Hepatocyte (in vitro differentiated cells): ENCODE measurements around the gene IL17B. TPM values are rescaled to one million over a fixed set of nuclear protein-coding genes. Genes with fewer than 3 reads are reported as not detected.

ENCODE experiments used
- DNase-seq: peaks from one replicate; pipeline ENCODE4 v3.0.0-alpha.2; 2016; ENCODE audit warnings: low spot score
- H2AFZ ChIP-seq: fragments of 200-600 bp; sonication (generic); 2 replicates; pipeline ENCODE4 v1.6.0; 2016; ENCODE audit warnings: antibody characterized with exemption, mild to moderate bottlenecking
- H3K27ac ChIP-seq: fragments of 200-600 bp; sonication (generic); 2 replicates; pipeline ENCODE4 v1.5.1; 2016; ENCODE audit warnings: mild to moderate bottlenecking
- H3K27me3 ChIP-seq: fragments of 200-600 bp; sonication (generic); 2 replicates; pipeline ENCODE4 v1.6.1; 2016
- H3K36me3 ChIP-seq: fragments of 200-600 bp; sonication (generic); replicated peaks from 2 replicates; pipeline ENCODE4 v1.5.1; 2016; ENCODE audit warnings: low read depth; ENCODE audit not compliant: insufficient read depth
- H3K4me1 ChIP-seq: fragments of 200-600 bp; sonication (generic); 2 replicates; pipeline ENCODE4 v1.5.1; 2016; ENCODE audit warnings: mild to moderate bottlenecking, moderate library complexity; ENCODE audit not compliant: insufficient read depth
- H3K4me2 ChIP-seq: fragments of 200-600 bp; sonication (generic); 2 replicates; pipeline ENCODE4 v1.6.0; 2016
- H3K4me3 ChIP-seq: fragments of 200-600 bp; sonication (generic); 2 replicates; pipeline ENCODE4 v1.5.1; 2016; ENCODE audit warnings: mild to moderate bottlenecking
- H3K79me2 ChIP-seq: fragments of 200-600 bp; sonication (generic); 2 replicates; pipeline ENCODE4 v1.6.0; 2017; ENCODE audit warnings: mild to moderate bottlenecking
- H3K9me2 ChIP-seq: fragments of 200-600 bp; sonication (generic); replicated peaks from 2 replicates; pipeline ENCODE4 v1.6.0; 2017; ENCODE audit warnings: mild to moderate bottlenecking; ENCODE audit not compliant: insufficient read depth
- H3K9me3 ChIP-seq: fragments of 200-600 bp; sonication (generic); 2 replicates; pipeline ENCODE4 v1.5.1; 2016; ENCODE audit warnings: low read depth, mild to moderate bottlenecking
- H4K20me1 ChIP-seq: fragments of 200-600 bp; sonication (generic); 2 replicates; pipeline ENCODE4 v1.6.0; 2016; ENCODE audit warnings: mild to moderate bottlenecking; ENCODE audit not compliant: insufficient read depth, poor library complexity, severe bottlenecking
- CTCF ChIP-seq: fragments of 200-600 bp; sonication (generic); IDR thresholded peaks from 2 replicates; pipeline ENCODE4 v1.5.1; 2016; ENCODE audit warnings: antibody characterized with exemption, mild to moderate bottlenecking; ENCODE audit not compliant: poor library complexity
- EZH2 ChIP-seq: fragments of 200-600 bp; sonication (generic); IDR thresholded peaks from 2 replicates; pipeline ENCODE4 v1.6.1; 2016; ENCODE audit warnings: antibody characterized with exemption, mild to moderate bottlenecking, borderline replicate concordance
- EZH2phosphoT487 ChIP-seq: fragments of 200-600 bp; sonication (generic); IDR thresholded peaks from one replicate; pipeline ENCODE4 v1.6.1; 2018; ENCODE audit warnings: antibody characterized with exemption, mild to moderate bottlenecking, low read depth, moderate library complexity; ENCODE audit not compliant: unreplicated experiment, severe bottlenecking
- WGBS: methylation state at CpG from one replicate; pipeline ENCODE4 v1.1.6; 2016; ENCODE audit warnings: low lambda C conversion rate; ENCODE audit errors: missing lambda C conversion rate; 5-methylcytosine and 5-hydroxymethylcytosine counted together
- polyA plus RNA-seq: library from polyadenylated mRNA; unstranded; fragments of >200 nt; fragmentation: Nextera tagmentation; extraction: Ambion mirVana; gene quantifications from 2 replicates; pipeline ENCODE4 v1.2.1, GENCODE V29; 2016
- total RNA-seq: library from RNA; depleted of rRNA; stranded (reverse); fragments of >200 nt; gene quantifications from 2 replicates; pipeline ENCODE4 v1.2.3, GENCODE V29; 2014

The IL17B gene
- total and polyA plus RNA-seq, 2 experiments from 2014 or later, result not detected

DNA sequence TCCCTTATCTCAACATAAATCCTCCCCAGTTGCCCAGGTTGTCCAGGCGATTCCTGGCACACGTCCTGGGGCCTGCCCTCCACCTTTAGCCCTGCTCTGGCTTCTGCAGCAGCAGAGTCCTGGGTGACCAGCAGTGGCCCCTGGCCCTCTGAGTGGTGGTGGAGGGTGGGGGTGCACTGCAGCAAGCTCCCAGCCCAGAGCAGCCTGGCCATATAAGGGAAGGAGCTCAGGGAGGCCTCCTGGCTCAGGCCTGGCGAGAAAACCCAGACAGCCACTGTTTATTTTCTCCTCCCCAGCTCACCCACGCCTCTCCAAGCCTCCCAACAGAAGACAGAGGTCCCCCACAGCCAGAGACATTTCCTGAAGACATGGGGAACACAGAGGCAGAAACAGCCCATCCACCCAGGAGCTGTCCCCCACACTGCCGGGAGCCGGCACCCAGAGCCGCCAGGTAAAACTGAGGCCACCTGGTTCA lies 44.7 kb upstream of the IL17B start:
- peak overlapping the region; percentile 70 for H3K4me2 ChIP-seq
- peaks cover 41% of the 10 kb centered on the region for H3K4me1 ChIP-seq
- peaks cover 8% of the 10 kb centered on the region for H3K79me2 ChIP-seq
- 51% methylated on average over 7 of the region's 7 CpGs for WGBS
- DNase-seq, result peak; percentile 64
- H3K36me3 ChIP-seq, result no peaks in the 10 kb centered on the region
- H3K9me2 ChIP-seq, result no peaks in the 10 kb centered on the region
- TF ChIP-seq CTCF (no peak), EZH2 (no peak), EZH2phosphoT487 (no peak)
- no peak overlapping the region for H3K4me3 ChIP-seq
- H3K27me3 ChIP-seq, result no peaks in the 10 kb centered on the region
- peak overlapping the region; percentile 90 for H3K27ac ChIP-seq
- no peak overlapping the region for H2AFZ ChIP-seq
- no peaks in the 10 kb centered on the region for H3K9me3 ChIP-seq
- H4K20me1 ChIP-seq, result no peaks in the 10 kb centered on the region

DNA sequence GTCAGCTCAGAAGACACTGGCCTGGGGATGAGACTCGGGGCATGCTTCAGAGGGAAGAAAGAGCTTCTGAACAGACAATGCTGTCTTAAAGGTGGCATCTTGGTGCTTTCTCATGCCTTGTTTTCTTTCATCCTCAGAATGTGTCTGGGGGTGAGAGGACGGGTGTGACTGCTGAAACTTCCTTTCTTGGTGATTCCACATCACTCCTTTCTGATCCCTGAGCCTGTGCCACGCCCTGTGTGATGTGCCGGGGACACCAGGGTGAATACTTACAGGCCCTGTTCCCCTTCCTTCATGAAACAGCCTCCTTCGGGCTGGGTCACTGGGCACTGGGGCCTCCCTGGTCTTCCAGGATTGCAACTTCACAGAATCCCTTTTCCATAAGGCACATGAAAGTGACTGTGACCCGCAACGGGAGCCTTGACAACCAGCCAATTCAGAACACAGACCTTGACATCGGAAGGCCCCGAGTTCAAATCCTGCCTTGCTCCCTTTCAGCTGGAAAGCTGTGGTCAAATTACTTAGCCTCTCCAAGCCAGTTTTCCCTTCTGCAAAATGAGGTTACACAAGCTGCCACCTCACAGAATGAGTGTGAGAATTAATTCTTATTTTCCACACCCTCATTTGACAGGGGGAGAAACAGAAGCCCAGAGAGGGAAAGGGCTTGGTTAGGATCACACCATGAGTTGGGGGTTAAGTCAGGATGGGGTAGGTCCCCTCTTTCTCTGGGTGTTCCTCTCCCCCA lies 44.1 kb upstream of the IL17B start:
- Histone ChIP-seq H3K4me1 (peaks cover 47% of the 10 kb centered on the region), H3K9me3 (no peaks in the 10 kb centered on the region), H3K4me3 (no peak overlapping the region), H3K9me2 (no peaks in the 10 kb centered on the region), H3K27ac (peak overlapping the region; percentile 90), H4K20me1 (no peaks in the 10 kb centered on the region), H2AFZ (no peak overlapping the region), H3K79me2 (peaks cover 8% of the 10 kb centered on the region), H3K4me2 (peak overlapping the region; percentile 70), H3K36me3 (no peaks in the 10 kb centered on the region), H3K27me3 (no peaks in the 10 kb centered on the region)
- 60% methylated on average over 9 of the region's 9 CpGs for WGBS
- no peak for TF ChIP-seq EZH2
- no peak for TF ChIP-seq EZH2phosphoT487
- no peak for TF ChIP-seq CTCF
- DNase-seq, result no peak

DNA sequence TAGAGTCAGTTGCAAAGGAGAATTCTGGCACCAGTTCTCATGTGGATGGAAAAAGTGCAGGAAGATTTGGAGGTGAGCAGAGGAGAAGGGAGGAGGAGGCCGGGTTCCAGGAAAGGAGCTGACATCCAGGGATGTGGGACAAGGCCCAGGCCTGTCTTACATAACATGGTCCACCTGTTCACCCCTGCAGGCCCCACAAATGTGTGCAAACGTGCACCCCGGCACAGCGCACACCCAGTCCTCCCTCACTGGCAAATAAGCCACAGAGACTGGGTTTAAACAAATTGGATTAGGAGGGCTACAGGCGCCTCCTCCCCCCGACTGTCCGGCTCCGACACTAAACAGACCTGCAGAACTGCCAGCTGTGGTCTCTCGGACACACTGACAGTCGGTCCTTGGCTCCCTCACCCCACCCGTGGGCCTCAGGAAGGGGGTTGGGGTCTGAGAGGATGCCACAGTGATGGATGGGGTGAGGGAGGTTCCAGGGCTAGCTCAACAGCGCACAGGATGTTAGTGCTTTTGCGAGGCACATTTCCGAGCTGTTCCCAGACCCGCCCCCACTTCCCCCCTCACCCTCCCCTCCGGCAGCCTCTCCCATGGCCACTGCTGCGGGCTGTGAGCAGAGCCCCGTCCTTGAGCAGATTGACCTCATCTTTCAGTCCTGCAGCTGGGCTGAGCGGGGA lies 43.4 kb upstream of the IL17B start:
- Histone ChIP-seq H2AFZ (no peak overlapping the region), H3K27ac (peak overlapping the region; percentile 90), H4K20me1 (no peaks in the 10 kb centered on the region), H3K9me3 (no peaks in the 10 kb centered on the region), H3K4me2 (peak overlapping the region; percentile 70), H3K27me3 (no peaks in the 10 kb centered on the region), H3K79me2 (peaks cover 11% of the 10 kb centered on the region), H3K4me3 (no peak overlapping the region), H3K9me2 (no peaks in the 10 kb centered on the region), H3K36me3 (no peaks in the 10 kb centered on the region), H3K4me1 (peaks cover 53% of the 10 kb centered on the region)
- WGBS, result 35% methylated on average over 14 of the region's 19 CpGs
- TF ChIP-seq EZH2phosphoT487 (no peak), EZH2 (no peak), CTCF (no peak)
- DNase-seq, result peak; percentile 85
